RWPE1 (cell line): Measurements from ENCODE around the gene DCXR.

Experiments used
- CTCF ChIA-PET: fragments of 350-600 bp; sonication (Branson Sonifier 250); formaldehyde crosslinking; extraction: SDS; loops from one replicate; lab custom pipeline; 2021; lab: Yijun Ruan, JAX
- POLR2A ChIA-PET: fragments of 400-600 bp; formaldehyde crosslinking; extraction: SDS; loops from one replicate; lab custom pipeline; 2020; ENCODE audit warnings: antibody characterized with exemption; ENCODE audit not compliant: low non-redundant PET; lab: Yijun Ruan, JAX
- DNase-seq: peaks from one replicate; pipeline ENCODE4 v3.0.0; 2012; ENCODE audit warnings: low spot score
- H3K27ac ChIP-seq: fragments of 450-650 bp; 2 replicates; pipeline ENCODE4 v1.5.1; 2017
- TF ChIP-seq, protein P1 (sequence below): fragments of 450-650 bp; conservative IDR thresholded peaks from 2 replicates; pipeline ENCODE4 v1.5.1; 2017; ENCODE audit warnings: low read depth, mild to moderate bottlenecking

Gene DCXR

DNA sequence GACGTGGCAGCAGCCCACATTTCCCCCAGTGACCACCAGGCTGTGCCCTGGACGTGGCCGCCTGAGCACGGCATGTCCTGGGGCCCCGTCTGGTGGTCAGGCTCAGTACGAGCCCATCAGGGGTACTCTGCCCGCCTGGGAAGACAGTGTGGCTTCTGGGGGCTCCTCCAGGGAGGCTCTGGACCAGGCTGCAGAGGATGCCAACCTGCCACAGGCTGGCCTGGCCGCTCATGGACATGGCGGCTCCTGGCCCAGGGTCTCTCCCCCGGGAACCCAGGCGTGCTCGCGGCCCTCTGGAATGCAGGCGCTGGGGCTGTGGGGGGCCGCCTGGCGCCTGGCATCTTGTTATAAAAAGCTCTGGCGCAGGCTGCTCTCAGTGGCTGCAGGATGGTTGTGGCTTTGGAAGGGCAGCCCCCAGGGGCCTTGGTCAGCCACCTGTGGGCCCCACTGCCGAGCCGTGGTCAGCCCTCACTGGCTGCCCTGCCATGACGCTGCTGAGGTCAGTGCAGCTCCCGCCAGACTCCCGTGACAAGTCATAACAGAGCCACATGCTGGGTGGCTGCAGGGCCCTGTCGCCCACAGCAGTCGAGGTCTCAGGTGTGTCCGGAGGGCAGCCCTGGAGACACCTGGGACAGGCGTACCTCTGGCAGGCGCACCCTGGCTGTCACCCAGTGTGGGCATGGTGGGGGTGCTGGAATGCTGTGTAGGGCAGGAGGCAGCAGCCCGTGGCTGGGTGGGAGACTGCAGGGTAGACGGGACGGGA, 29.8 kb downstream of the DCXR start:
- CTCF ChIA-PET, result interaction anchor here (4.7 kb wide), 1 partner anchor 13 kb away, joined by 25 read pairs; no protein-coding TSS in a partner anchor
- no peak for DNase-seq
- POLR2A ChIA-PET, result no interaction called here
- peak overlapping the region; percentile 95 for H3K27ac ChIP-seq
- TF ChIP-seq, protein P1, sequence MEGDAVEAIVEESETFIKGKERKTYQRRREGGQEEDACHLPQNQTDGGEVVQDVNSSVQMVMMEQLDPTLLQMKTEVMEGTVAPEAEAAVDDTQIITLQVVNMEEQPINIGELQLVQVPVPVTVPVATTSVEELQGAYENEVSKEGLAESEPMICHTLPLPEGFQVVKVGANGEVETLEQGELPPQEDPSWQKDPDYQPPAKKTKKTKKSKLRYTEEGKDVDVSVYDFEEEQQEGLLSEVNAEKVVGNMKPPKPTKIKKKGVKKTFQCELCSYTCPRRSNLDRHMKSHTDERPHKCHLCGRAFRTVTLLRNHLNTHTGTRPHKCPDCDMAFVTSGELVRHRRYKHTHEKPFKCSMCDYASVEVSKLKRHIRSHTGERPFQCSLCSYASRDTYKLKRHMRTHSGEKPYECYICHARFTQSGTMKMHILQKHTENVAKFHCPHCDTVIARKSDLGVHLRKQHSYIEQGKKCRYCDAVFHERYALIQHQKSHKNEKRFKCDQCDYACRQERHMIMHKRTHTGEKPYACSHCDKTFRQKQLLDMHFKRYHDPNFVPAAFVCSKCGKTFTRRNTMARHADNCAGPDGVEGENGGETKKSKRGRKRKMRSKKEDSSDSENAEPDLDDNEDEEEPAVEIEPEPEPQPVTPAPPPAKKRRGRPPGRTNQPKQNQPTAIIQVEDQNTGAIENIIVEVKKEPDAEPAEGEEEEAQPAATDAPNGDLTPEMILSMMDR, result no peak

DNA sequence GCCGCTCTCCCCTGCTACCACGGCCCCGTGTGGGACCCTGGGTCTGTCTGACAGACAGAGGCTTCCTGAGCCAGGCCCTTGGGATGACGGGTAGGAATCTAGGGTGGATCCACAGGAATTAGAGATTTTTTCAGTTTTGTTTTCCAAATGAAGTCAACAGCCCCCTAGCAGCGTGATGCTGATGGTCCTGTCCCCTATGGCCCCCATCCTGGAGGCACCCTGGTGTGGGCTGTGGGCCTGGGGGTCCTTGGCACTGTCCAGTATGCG, 30.3 kb downstream of the DCXR start:
- CTCF ChIA-PET, result no interaction called here
- POLR2A ChIA-PET, result no interaction called here

DNA sequence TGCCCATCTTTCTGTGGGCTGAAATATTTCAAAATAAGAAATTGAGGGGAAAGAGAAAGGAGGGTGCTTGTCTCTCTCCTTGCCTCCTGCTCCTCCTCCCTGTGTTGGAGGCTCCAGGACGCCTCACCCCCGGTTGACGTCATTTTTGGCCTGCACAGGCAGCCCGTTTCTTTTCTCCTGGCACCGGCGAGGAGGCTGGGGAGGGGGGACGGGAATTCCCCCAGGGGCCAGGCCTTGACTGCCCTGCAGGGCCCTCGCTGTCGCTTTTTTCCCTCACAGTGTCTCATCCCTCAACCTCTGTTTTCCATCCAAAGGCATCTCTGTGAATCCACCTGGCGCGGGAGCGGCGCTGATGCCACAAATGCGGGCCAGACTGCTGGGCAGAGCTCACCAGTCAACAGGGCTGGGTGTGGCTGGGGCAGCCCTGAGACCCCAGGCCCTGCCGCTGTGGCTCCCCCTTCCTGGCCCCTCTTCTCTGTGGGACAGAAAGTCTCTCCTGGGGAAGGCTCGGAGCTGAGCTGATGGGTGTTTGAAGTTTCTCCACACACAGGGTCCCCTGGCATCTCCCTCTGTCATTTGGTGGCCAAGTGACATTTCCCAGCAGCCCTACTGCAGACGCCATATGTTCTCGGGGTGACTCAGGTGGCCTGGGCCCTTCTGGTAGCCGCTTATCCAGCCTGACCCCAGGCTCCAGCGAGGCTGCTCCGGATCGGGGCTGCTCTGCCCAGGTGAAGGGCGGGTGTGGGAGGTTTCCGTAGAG, 30.8 kb downstream of the DCXR start:
- DNase-seq, result no peak
- ChIA-PET POLR2A (no interaction called here), CTCF (interaction anchor here (0.6 kb wide), 1 partner anchor 14 kb away, joined by 3 read pairs; no protein-coding TSS in a partner anchor)
- TF ChIP-seq, protein P1, result no peak
- H3K27ac ChIP-seq, result peak overlapping the region; percentile 95

More for the DNA sequence above, 30.3 kb downstream of the DCXR start:
- peak overlapping the region; percentile 95 for H3K27ac ChIP-seq
- no peak for DNase-seq
- TF ChIP-seq, protein P1, result no peak

DNA sequence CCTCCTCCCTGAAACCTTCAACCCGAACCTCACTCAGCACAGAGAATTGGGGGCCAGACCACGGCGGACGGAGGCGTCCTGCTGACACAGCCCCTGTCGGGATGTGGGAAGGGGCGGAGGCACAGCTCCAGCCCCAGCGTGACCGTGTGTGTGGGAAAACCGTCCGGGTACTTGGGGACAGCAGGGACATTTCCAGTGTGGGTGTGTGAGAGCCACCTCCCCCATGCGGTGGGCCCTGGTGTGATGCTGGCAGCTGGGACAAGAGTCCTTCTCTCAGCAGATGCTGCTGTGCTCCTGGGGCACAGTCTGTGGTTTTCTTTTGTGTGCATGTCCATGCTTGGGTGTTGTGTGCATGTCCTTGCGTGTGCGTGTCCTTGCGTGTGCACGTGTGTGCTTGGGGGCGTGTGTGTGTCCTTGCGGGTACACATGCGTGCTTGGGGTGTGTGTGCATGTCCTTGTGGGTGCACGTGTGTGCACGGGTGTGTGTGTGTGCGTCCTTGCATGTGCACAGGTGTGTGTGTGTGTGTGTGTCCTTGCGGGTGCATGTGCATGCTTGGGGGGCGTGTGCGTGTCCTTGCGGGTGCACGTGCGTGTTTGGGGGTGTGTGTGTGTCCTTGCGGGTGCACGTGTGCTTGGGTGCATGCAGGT, 31.7 kb downstream of the DCXR start:
- ChIA-PET POLR2A (no interaction called here), CTCF (no interaction called here)
- DNase-seq, result no peak
- H3K27ac ChIP-seq, result peak overlapping the region; percentile 95
- TF ChIP-seq, protein P1, result no peak

DNA sequence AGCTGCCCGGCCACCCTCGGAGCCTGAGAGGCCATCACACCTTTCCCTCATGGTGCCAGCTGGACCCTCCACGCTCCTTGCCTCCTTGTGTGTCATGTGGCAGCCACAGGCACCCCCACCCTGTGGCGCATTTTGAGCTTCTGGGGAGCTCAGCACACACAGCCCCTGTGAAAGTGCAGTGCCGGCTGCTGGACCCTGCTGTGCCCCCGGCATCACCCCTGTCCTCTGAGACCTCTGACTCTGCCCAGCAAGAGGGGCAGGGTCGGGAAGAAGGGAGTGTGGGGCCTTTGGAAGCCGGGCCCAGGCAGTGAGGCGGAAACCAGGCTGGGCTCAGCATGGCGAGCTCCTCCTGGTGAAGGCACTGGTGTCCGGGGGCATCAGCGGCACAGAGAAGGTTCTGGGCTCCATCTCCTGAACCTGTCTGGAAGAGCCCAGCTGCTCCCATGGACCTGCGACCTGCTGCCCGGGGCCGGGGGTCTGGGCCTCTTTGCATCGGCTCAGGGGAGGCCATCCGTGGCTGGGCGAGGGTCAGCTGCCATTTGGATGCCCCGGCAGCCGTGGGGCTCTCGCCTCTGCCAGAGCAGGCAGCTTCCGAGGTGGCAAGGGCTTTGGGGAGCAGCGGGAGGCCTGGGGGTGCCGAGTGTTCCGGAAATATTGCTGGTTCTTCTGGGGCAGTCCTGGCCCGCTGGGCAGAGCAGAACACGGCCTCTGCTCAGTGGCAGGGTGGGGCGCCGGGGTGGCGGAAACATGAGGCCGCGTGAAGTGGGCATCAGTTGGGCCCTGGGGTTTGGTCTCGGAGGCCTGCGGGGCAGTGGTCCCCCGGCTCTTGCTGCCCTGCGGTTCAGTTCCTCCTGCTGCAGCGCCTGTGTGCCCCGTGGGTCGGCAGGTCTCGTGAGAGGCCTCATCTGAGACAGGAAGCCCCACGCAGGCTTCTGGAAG, 32.7 kb downstream of the DCXR start:
- ChIA-PET CTCF (interaction anchor here (0.6 to 2.9 kb wide), 6 partner anchors 9 to 169 kb away, joined by 3 to 16 read pairs (median 4); no protein-coding TSS in a partner anchor), POLR2A (no interaction called here)
- H3K27ac ChIP-seq, result peak overlapping the region; percentile 95
- DNase-seq, result no peak
- TF ChIP-seq, protein P1, result no peak
